HepG2 (cell line): ENCODE results near the gene CXCL17. TPM values are rescaled to one million over a fixed set of nuclear protein-coding genes. Genes with fewer than 3 reads are reported as not detected.
A peak's percentile ranks its signal among the peaks of the same experiment; 100 is the strongest.

Experiments used
- GABPB1 ChIP-seq: IDR thresholded peaks from 2 replicates; pipeline ENCODE4 v1.6.1; 2016; ENCODE audit warnings: mild to moderate bottlenecking, missing genetic modification reagents, moderate library complexity, missing compliant biosample characterization
- GATA4 ChIP-seq: sonication (generic); IDR thresholded peaks from 2 replicates; pipeline ENCODE4 v1.6.1; 2016; ENCODE audit warnings: antibody characterized with exemption, low read depth, borderline replicate concordance
- HNRNPK ChIP-seq: fragments of 200-400 bp; formaldehyde crosslinking; IDR thresholded peaks from 2 replicates; pipeline ENCODE4 v1.6.1; 2018; ENCODE audit warnings: low read length, low read depth, moderate library complexity, mild to moderate bottlenecking; ENCODE audit not compliant: poor library complexity, severe bottlenecking
- MTA1 ChIP-seq: sonication (generic); formaldehyde crosslinking; IDR thresholded peaks from 2 replicates; pipeline ENCODE4 v1.4.0; 2020; ENCODE audit warnings: missing genetic modification reagents, mild to moderate bottlenecking, borderline replicate concordance
- NFE2L1 ChIP-seq: sonication (generic); formaldehyde crosslinking; IDR thresholded peaks from 2 replicates; pipeline ENCODE4 v1.4.0; 2020; ENCODE audit warnings: missing genetic modification reagents, mild to moderate bottlenecking, borderline replicate concordance
- PHF20 ChIP-seq: sonication (generic); formaldehyde crosslinking; IDR thresholded peaks from 2 replicates; pipeline ENCODE4 v1.5.0; 2020; ENCODE audit warnings: mild to moderate bottlenecking, missing genetic modification reagents
- TP53 ChIP-seq: sonication (generic); formaldehyde crosslinking; conservative IDR thresholded peaks from 2 replicates; pipeline ENCODE4 v1.4.0; 2020; ENCODE audit warnings: missing genetic modification reagents
- ZIK1 ChIP-seq: sonication (generic); formaldehyde crosslinking; IDR thresholded peaks from 2 replicates; pipeline ENCODE4 v1.5.0; 2020; ENCODE audit warnings: mild to moderate bottlenecking, low read depth, missing genetic modification reagents, borderline replicate concordance
- ZNF619 ChIP-seq: sonication (generic); formaldehyde crosslinking; IDR thresholded peaks from 2 replicates; pipeline ENCODE4 v1.4.0; 2020; ENCODE audit warnings: mild to moderate bottlenecking, missing genetic modification reagents
- ZNF792 ChIP-seq: IDR thresholded peaks from 2 replicates; pipeline ENCODE4 v1.6.1; 2016
- polyA plus RNA-seq, 8 experiments: library from polyadenylated mRNA; depleted of rRNA in 3 of 8; stranded (reverse) in 7 of 8; unstranded in 1 of 8; fragments of >200 nt; fragmentation: Illumina TruSeq in 4 of 8; extraction: Trizol in 4 of 8; gene quantifications; 2 replicates each; pipeline versions ENCODE4 v1.2.1 to v1.2.3, GENCODE V29; 2011 to 2016; ENCODE audit warnings: low read depth in 4 of 8, missing spikeins in 1 of 8, mixed read lengths in 1 of 8; ENCODE audit not compliant: insufficient read depth in 1 of 8
- total RNA-seq, 5 experiments: library from RNA; depleted of rRNA; stranded (reverse); fragments of >200 nt; fragmentation: Illumina TruSeq; extraction: Trizol; gene quantifications; 2 replicates each; pipeline ENCODE4 v1.2.3, GENCODE V29; 2016; ENCODE audit warnings: low read depth in 1 of 5
- TF ChIP-seq, protein P1 (sequence below): sonication (generic); formaldehyde crosslinking; IDR thresholded peaks from 2 replicates; pipeline ENCODE4 v1.4.0; 2020; ENCODE audit warnings: missing genetic modification reagents
- TF ChIP-seq, protein P2 (sequence below): sonication (generic); formaldehyde crosslinking; IDR thresholded peaks from 2 replicates; pipeline ENCODE4 v1.4.0; 2020; ENCODE audit warnings: missing genetic modification reagents, mild to moderate bottlenecking, borderline replicate concordance
- TF ChIP-seq, protein P3 (sequence below): IDR thresholded peaks from 2 replicates; pipeline ENCODE4 v1.6.1; 2016; ENCODE audit warnings: missing compliant biosample characterization, missing genetic modification reagents, borderline replicate concordance
- TF ChIP-seq, protein P4 (sequence below): sonication (generic); formaldehyde crosslinking; IDR thresholded peaks from 2 replicates; pipeline ENCODE4 v1.4.0; 2020; ENCODE audit warnings: missing genetic modification reagents
- TF ChIP-seq, protein P5 (sequence below): sonication (generic); formaldehyde crosslinking; IDR thresholded peaks from 2 replicates; pipeline ENCODE4 v1.4.0; 2020; ENCODE audit warnings: missing genetic modification reagents, borderline replicate concordance

CXCL17 gene
- total and polyA plus RNA-seq, 2 of the 13 experiments (the other 11 are each of a cell fraction or from before 2014, with no cell fraction given), result 0.12 TPM; not detected in 1

DNA sequence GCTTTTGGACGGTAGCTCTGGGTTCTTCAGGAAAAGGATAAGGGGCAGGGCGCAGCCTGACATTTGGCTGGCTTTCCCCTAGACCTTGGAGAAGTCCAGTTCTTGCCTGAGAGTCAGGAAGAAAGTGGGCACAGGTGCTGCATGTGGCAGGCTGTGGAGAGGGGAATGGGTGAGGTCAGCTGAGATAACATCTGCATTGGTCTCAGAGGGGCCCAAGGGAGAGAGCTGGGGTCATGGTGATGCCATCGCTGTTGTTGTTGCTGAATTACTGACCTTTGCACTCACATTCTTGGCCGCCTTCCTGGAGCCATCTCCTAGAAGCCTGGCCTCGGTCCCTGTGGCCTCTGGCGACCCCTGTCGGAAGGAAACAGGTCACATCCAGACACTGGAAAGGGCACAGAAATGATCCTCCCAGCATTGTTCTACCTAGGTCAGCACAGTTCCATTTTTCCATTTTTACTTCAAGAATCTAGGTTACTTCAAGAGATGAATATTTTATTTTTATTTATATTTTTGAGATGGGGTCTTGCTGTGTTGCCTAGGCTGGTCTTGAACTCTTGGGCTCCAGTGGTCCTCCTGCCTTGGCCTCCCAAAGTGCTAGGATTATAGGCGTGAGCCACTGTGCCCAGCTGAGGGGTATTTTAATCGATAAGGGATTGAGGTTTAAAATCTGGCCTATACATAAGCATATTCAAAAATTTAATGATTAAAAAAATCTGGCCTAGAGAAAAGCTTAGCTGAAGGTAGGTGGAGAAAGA, 9.1 kb downstream of the CXCL17 start (continued):
- TF ChIP-seq, protein P1, sequence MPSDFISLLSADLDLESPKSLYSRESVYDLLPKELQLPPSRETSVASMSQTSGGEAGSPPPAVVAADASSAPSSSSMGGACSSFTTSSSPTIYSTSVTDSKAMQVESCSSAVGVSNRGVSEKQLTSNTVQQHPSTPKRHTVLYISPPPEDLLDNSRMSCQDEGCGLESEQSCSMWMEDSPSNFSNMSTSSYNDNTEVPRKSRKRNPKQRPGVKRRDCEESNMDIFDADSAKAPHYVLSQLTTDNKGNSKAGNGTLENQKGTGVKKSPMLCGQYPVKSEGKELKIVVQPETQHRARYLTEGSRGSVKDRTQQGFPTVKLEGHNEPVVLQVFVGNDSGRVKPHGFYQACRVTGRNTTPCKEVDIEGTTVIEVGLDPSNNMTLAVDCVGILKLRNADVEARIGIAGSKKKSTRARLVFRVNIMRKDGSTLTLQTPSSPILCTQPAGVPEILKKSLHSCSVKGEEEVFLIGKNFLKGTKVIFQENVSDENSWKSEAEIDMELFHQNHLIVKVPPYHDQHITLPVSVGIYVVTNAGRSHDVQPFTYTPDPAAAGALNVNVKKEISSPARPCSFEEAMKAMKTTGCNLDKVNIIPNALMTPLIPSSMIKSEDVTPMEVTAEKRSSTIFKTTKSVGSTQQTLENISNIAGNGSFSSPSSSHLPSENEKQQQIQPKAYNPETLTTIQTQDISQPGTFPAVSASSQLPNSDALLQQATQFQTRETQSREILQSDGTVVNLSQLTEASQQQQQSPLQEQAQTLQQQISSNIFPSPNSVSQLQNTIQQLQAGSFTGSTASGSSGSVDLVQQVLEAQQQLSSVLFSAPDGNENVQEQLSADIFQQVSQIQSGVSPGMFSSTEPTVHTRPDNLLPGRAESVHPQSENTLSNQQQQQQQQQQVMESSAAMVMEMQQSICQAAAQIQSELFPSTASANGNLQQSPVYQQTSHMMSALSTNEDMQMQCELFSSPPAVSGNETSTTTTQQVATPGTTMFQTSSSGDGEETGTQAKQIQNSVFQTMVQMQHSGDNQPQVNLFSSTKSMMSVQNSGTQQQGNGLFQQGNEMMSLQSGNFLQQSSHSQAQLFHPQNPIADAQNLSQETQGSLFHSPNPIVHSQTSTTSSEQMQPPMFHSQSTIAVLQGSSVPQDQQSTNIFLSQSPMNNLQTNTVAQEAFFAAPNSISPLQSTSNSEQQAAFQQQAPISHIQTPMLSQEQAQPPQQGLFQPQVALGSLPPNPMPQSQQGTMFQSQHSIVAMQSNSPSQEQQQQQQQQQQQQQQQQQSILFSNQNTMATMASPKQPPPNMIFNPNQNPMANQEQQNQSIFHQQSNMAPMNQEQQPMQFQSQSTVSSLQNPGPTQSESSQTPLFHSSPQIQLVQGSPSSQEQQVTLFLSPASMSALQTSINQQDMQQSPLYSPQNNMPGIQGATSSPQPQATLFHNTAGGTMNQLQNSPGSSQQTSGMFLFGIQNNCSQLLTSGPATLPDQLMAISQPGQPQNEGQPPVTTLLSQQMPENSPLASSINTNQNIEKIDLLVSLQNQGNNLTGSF (CRISPR knock-in tag), result no peak
- 0 out of 2 replicates have a peak, but pooled peaks have one; percentile 57 for TF ChIP-seq ZNF792 (CRISPR knock-in tag)
- TF ChIP-seq HNRNPK, result no peak
- no peak for TF ChIP-seq TP53 (CRISPR knock-in tag)
- TF ChIP-seq, protein P2, sequence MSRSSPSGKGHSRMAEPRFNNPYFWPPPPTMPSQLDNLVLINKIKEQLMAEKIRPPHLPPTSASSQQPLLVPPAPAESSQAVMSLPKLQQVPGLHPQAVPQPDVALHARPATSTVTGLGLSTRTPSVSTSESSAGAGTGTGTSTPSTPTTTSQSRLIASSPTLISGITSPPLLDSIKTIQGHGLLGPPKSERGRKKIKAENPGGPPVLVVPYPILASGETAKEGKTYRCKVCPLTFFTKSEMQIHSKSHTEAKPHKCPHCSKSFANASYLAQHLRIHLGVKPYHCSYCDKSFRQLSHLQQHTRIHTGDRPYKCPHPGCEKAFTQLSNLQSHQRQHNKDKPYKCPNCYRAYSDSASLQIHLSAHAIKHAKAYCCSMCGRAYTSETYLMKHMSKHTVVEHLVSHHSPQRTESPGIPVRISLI, result peak; percentile 30; the same call in 1 of the 2 replicates
- TF ChIP-seq, protein P3, sequence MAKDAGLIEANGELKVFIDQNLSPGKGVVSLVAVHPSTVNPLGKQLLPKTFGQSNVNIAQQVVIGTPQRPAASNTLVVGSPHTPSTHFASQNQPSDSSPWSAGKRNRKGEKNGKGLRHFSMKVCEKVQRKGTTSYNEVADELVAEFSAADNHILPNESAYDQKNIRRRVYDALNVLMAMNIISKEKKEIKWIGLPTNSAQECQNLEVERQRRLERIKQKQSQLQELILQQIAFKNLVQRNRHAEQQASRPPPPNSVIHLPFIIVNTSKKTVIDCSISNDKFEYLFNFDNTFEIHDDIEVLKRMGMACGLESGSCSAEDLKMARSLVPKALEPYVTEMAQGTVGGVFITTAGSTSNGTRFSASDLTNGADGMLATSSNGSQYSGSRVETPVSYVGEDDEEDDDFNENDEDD, result peak; percentile 26; the same call in 1 of the 2 replicates
- TF ChIP-seq ZIK1 (CRISPR knock-in tag), result no peak
- TF ChIP-seq GATA4, result peak; percentile 46; the same call in 1 of the 2 replicates
- no peak for TF ChIP-seq ZNF619 (CRISPR knock-in tag)
- TF ChIP-seq, protein P4, sequence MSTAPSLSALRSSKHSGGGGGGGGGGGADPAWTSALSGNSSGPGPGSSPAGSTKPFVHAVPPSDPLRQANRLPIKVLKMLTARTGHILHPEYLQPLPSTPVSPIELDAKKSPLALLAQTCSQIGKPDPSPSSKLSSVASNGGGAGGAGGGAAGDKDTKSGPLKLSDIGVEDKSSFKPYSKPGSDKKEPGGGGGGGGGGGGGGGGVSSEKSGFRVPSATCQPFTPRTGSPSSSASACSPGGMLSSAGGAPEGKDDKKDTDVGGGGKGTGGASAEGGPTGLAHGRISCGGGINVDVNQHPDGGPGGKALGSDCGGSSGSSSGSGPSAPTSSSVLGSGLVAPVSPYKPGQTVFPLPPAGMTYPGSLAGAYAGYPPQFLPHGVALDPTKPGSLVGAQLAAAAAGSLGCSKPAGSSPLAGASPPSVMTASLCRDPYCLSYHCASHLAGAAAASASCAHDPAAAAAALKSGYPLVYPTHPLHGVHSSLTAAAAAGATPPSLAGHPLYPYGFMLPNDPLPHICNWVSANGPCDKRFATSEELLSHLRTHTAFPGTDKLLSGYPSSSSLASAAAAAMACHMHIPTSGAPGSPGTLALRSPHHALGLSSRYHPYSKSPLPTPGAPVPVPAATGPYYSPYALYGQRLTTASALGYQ (CRISPR knock-in tag), result 0 out of 2 replicates have a peak, but pooled peaks have one; percentile 22
- TF ChIP-seq, protein P5, sequence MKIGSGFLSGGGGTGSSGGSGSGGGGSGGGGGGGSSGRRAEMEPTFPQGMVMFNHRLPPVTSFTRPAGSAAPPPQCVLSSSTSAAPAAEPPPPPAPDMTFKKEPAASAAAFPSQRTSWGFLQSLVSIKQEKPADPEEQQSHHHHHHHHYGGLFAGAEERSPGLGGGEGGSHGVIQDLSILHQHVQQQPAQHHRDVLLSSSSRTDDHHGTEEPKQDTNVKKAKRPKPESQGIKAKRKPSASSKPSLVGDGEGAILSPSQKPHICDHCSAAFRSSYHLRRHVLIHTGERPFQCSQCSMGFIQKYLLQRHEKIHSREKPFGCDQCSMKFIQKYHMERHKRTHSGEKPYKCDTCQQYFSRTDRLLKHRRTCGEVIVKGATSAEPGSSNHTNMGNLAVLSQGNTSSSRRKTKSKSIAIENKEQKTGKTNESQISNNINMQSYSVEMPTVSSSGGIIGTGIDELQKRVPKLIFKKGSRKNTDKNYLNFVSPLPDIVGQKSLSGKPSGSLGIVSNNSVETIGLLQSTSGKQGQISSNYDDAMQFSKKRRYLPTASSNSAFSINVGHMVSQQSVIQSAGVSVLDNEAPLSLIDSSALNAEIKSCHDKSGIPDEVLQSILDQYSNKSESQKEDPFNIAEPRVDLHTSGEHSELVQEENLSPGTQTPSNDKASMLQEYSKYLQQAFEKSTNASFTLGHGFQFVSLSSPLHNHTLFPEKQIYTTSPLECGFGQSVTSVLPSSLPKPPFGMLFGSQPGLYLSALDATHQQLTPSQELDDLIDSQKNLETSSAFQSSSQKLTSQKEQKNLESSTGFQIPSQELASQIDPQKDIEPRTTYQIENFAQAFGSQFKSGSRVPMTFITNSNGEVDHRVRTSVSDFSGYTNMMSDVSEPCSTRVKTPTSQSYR (CRISPR knock-in tag), result peak; percentile 20; the same call in 1 of the 2 replicates
- TF ChIP-seq NFE2L1, result no peak
- TF ChIP-seq PHF20 (CRISPR knock-in tag), result peak; percentile 47; the same call in 1 of the 2 replicates
- TF ChIP-seq MTA1, result peak; percentile 87; the same call in 1 of the 2 replicates
- TF ChIP-seq GABPB1, result peak; percentile 57
